Naive thymus-derived CD8-positive, alpha-beta T cell (primary cell): ENCODE measurements around the gene ARL15. TPM values are rescaled to one million over a fixed set of nuclear protein-coding genes. Genes with fewer than 3 reads are reported as not detected.

Experiments used
- ATAC-seq, 2 donors: fragments of 150-1000 bp; cut with Tn5 transposase in 1 of 2; sonication (Bioruptor Pico), chemical (Tn5 transposase) in 1 of 2; 1 replicate in 1 of 2; 2 replicates in 1 of 2; pipeline ENCODE4 v1.10.0; 2021; ENCODE audit warnings: mild to moderate bottlenecking in 2 of 2, moderate library complexity in 2 of 2
- POLR2A ChIA-PET: fragments of 350-600 bp; sonication (Branson Sonifier 250); formaldehyde crosslinking; loops from one replicate; lab custom pipeline; 2021; ENCODE audit warnings: antibody characterized with exemption; lab: Charles Lee
- DNase-seq, 10 donors: peaks; one replicate each; pipeline versions ENCODE4 v3.0.0 to v3.0.0-alpha.2; 2020 to 2022
- H3K27ac Mint-ChIP-seq, 10 donors: one replicate each; pipeline ENCODE4 v1.8.0; 2020 to 2022; ENCODE audit warnings: mild to moderate bottlenecking in 10 of 10, mixed read lengths in 10 of 10, moderate library complexity in 4 of 10, inconsistent platforms in 1 of 10
- H3K27me3 Mint-ChIP-seq, 5 donors: one replicate each; pipeline ENCODE4 v1.8.0; 2021 to 2022; ENCODE audit warnings: mixed read lengths in 5 of 5
- H3K36me3 Mint-ChIP-seq, 3 donors: one replicate each; pipeline ENCODE4 v1.8.0; 2020 to 2022; ENCODE audit warnings: mixed read lengths in 3 of 3, mild to moderate bottlenecking in 2 of 3, inconsistent platforms in 1 of 3
- H3K4me1 Mint-ChIP-seq, 4 donors: one replicate each; pipeline ENCODE4 v1.8.0; 2021 to 2022; ENCODE audit warnings: mixed read lengths in 4 of 4
- H3K4me3 Mint-ChIP-seq, 10 donors: one replicate each; pipeline ENCODE4 v1.8.0; 2020 to 2022; ENCODE audit warnings: mild to moderate bottlenecking in 10 of 10, mixed read lengths in 10 of 10, moderate library complexity in 6 of 10, inconsistent platforms in 1 of 10
- H3K9me3 Mint-ChIP-seq, 9 donors: one replicate each; pipeline ENCODE4 v1.8.0; 2020 to 2022; ENCODE audit warnings: mixed read lengths in 9 of 9, mild to moderate bottlenecking in 3 of 9, inconsistent platforms in 1 of 9, moderate library complexity in 1 of 9
- polyA plus RNA-seq, 3 donors: library from polyadenylated mRNA; unstranded; fragments of 300-500 nt; fragmentation: Illumina TruSeq; gene quantifications; one replicate each; pipeline ENCODE4 v1.2.3, GENCODE V29; 2021
- total RNA-seq, 8 experiments: library from RNA in 2 of 8; stranded (reverse) in 2 of 8; gene quantifications; one replicate each; pipeline ENCODE4 v1.2.3 and lab custom pipeline; 2021 to 2026

ARL15 gene
- total and polyA plus RNA-seq, 5 experiments from 2014 or later = 9.9 to 15.2 (median 12.4) TPM

GRCh38 chr5:54148067-54148845 is 162.1 kb downstream of the ARL15 start:
- ATAC-seq = no peak
- no peak for DNase-seq
- H3K9me3 Mint-ChIP-seq = no peaks in the 10 kb centered on the region
- peaks cover 0 to 6% (median 0%) of the 10 kb centered on the region in 4 donors for H3K4me1 Mint-ChIP-seq
- no peaks in the 10 kb centered on the region for H3K27me3 Mint-ChIP-seq
- H3K27ac Mint-ChIP-seq = no peak overlapping the region
- POLR2A ChIA-PET = no interaction called here
- no peak overlapping the region for H3K4me3 Mint-ChIP-seq
- peaks cover 0 to 36% (median 28%) of the 10 kb centered on the region in 3 donors for H3K36me3 Mint-ChIP-seq

DNA sequence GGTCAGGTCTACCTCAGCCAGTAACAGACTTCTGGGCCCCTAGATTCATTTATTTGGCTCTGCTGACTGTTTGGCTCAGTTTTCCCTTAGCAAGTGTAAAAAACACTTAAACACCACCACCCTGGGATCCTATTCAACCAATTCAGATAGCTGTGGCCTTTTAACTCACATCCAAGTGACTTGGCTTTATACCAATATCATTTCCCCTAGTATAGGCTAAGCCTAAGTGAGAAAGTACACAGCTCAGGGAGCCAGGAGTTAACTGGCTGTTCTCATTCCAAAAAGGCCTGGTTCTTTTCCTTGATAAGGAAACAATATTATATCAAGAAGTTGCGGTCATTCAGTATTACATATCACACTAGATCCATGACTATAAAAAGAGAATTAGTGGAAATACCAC is 163.5 kb downstream of the ARL15 start:
- POLR2A ChIA-PET = no interaction called here
- no peak overlapping the region for H3K27ac Mint-ChIP-seq
- DNase-seq (no peak), ATAC-seq (no peak)
- no peak overlapping the region for H3K4me3 Mint-ChIP-seq
- H3K36me3 Mint-ChIP-seq = peaks cover 6 to 36% (median 31%) of the 10 kb centered on the region in 3 donors
- peaks cover 0 to 6% (median 0%) of the 10 kb centered on the region in 4 donors for H3K4me1 Mint-ChIP-seq
- H3K27me3 Mint-ChIP-seq = no peaks in the 10 kb centered on the region
- no peaks in the 10 kb centered on the region for H3K9me3 Mint-ChIP-seq

DNA sequence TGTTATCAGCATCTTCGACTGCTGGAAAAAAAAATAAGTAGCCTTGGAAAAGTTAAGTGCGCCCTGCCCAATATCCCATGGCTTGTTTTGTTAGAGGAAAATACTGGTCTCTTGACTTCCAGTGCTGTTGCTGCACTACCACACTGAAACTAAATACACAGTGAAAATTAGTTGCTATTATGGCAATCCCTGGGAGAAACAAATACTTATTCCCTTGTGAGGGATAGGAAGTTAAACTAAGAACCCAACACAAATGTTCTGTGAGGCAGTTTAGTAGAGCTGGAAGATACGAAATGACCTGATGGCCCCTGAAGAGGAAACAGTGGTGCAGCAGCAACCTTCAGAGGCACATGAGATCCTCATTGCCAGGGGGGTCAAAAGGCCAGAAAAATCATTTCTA is 164.0 kb downstream of the ARL15 start:
- POLR2A ChIA-PET = no interaction called here
- peaks cover 0 to 5% (median 0%) of the 10 kb centered on the region in 4 donors for H3K4me1 Mint-ChIP-seq
- H3K9me3 Mint-ChIP-seq = no peaks in the 10 kb centered on the region
- no peaks in the 10 kb centered on the region for H3K27me3 Mint-ChIP-seq
- peaks cover 8 to 32% (median 31%) of the 10 kb centered on the region in 3 donors for H3K36me3 Mint-ChIP-seq
- no peak overlapping the region for H3K4me3 Mint-ChIP-seq
- no peak overlapping the region for H3K27ac Mint-ChIP-seq
- ATAC-seq (no peak), DNase-seq (no peak)

DNA sequence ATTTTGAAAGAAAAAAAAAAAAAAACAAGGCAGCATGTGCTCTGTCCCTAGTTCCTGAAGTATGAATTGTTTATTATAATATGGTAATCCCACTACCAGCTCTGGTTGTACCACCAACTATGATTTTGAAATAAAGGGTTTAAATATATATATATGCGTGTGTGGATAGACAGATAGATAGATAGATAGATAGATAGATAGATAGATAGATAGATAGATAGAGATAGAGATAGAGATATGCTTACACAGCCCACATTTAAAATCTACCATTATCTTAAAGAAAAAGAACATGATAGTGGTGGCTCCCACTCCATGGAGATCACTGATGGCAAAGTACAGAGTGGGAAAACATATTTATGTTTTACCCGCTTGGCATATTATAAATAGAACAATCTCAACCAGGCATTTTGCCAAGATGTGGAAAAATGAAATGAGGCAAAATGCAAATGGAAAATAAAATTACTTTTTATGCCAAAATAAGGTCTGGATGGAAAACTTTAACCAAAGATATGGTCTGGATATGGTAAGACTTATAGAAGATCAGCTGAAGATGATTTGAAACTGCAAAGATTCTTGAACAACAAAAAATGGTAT is 170.0 kb downstream of the ARL15 start:
- DNase-seq (no peak), ATAC-seq (no peak)
- Mint-ChIP-seq H3K27ac (no peak overlapping the region), H3K36me3 (peaks cover 12 to 25% (median 16%) of the 10 kb centered on the region in 3 donors), H3K9me3 (no peaks in the 10 kb centered on the region), H3K4me3 (no peak overlapping the region), H3K4me1 (peaks cover 0 to 2% (median under 1%) of the 10 kb centered on the region in 4 donors), H3K27me3 (no peaks in the 10 kb centered on the region)
- POLR2A ChIA-PET = no interaction called here

DNA sequence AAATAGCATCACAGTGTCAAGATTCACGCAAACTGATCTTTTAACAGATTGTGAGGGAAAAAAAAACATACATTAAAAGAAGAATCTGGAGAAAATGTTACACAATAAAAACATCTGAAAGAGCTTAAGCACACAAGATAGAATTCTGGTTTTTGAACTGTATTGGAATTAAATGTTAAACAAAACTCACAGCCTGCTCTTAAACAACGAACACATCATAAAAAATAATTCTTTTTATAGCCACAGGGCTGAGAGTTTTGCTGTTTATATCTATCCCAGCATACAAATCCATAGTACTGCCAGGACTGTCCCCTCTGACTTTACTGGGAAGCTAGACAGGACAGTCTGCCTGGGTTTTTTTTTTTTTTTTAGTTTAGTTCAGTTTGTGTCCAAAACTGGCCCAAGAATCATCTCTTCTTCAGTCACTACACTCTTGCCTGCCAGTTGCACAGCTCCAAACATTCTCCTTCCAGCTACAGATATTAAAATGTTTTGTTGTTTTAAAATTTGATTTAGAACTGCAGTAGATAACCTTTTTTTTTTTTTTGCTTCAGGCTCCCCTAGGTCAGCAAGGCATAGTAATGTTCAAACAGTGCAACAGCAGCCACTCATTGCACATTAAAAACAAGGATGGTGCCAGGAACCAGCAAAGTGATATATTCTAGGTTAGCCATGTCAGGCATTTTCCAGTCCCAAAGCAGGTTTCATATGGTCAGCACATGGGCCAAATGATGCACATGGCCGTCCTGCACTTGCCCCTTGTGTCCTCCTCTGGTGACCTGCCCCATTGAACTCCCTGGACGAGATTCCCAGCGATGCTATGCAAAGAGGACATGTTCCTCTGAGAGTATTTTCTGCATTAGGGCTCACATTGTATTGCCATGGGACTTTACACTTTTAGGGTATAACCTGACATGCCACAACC is 173.6 kb downstream of the ARL15 start:
- ATAC-seq (no peak), DNase-seq (no peak)
- H3K36me3 Mint-ChIP-seq = peaks cover 4 to 22% (median 12%) of the 10 kb centered on the region in 3 donors
- POLR2A ChIA-PET = no interaction called here
- peaks cover 0 to 9% (median 0%) of the 10 kb centered on the region in 9 donors for H3K9me3 Mint-ChIP-seq
- H3K27me3 Mint-ChIP-seq = no peaks in the 10 kb centered on the region
- peak overlapping the region in 1 of 10 donors; percentile 64 for H3K27ac Mint-ChIP-seq
- H3K4me1 Mint-ChIP-seq = peaks cover 0 to 5% (median 2%) of the 10 kb centered on the region in 4 donors
- H3K4me3 Mint-ChIP-seq = no peak overlapping the region

DNA sequence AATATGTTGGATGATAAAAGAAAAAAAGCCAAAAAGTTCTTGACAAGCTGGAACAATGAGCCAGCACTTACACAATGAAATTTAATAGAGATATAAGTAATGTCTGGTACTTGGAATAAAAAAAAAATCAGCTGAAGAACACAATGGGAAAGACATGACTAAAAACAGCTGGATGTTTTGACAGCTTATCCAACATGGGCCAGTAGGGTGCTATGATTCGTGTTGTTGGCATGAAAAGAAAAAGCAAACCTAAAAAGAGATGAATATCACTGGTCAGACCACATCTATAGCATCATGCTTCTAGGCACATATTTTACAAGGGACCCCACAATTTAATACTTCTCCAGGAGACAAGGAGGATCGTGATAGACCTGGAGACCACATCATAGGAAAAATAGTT is 175.3 kb downstream of the ARL15 start:
- Mint-ChIP-seq H3K27me3 (no peaks in the 10 kb centered on the region), H3K36me3 (peaks cover 4 to 30% (median 12%) of the 10 kb centered on the region in 3 donors), H3K4me3 (no peak overlapping the region), H3K27ac (peak overlapping the region in 1 of 10 donors; percentile 16), H3K4me1 (peaks cover 0 to 5% (median 2%) of the 10 kb centered on the region in 4 donors), H3K9me3 (peaks cover 0 to 9% (median 0%) of the 10 kb centered on the region in 9 donors)
- ATAC-seq (no peak), DNase-seq (no peak)
- POLR2A ChIA-PET = no interaction called here

DNA sequence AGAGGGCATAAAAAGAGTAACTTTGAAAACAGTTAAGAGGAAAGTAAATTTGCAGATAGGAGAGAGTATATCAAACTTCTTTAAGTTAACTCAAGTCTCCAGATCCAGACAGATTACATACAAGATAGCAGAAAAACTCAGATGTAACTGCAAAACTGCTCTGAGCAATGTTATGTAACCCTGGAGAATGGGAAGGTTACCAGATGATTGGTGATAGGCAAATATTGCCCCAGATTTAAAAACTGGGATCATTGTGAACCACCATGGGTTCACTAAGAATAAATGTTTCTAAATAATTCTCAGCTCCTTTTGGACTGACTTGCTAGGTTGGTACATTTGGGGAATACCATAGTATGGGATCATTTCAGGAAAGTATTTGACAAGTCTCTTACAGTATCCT is 176.5 kb downstream of the ARL15 start:
- peaks cover 0 to 5% (median 2%) of the 10 kb centered on the region in 4 donors for H3K4me1 Mint-ChIP-seq
- ATAC-seq (no peak), DNase-seq (no peak)
- no peak overlapping the region for H3K27ac Mint-ChIP-seq
- H3K36me3 Mint-ChIP-seq = peaks cover 5 to 29% (median 8%) of the 10 kb centered on the region in 3 donors
- POLR2A ChIA-PET = no interaction called here
- H3K4me3 Mint-ChIP-seq = no peak overlapping the region
- no peaks in the 10 kb centered on the region for H3K27me3 Mint-ChIP-seq
- peaks cover 0 to 12% (median 4%) of the 10 kb centered on the region in 9 donors for H3K9me3 Mint-ChIP-seq

GRCh38 chr5:54120473-54120872 is 189.9 kb downstream of the ARL15 start:
- POLR2A ChIA-PET = no interaction called here
- Mint-ChIP-seq H3K27me3 (no peaks in the 10 kb centered on the region), H3K27ac (no peak overlapping the region), H3K36me3 (peaks cover 0 to 10% (median 3%) of the 10 kb centered on the region in 3 donors), H3K4me1 (peaks cover 0 to 12% (median 3%) of the 10 kb centered on the region in 4 donors), H3K9me3 (peaks cover 0 to 14% (median 0%) of the 10 kb centered on the region in 9 donors), H3K4me3 (no peak overlapping the region)
- DNase-seq (no peak), ATAC-seq (no peak)

- ATAC-seq (no peak), DNase-seq (no peak)
- Mint-ChIP-seq H3K27me3 (no peaks in the 10 kb centered on the region), H3K36me3 (peaks cover 5 to 14% (median 12%) of the 10 kb centered on the region in 3 donors), H3K4me1 (peaks cover 2 to 7% (median 3%) of the 10 kb centered on the region in 4 donors), H3K4me3 (no peak overlapping the region), H3K9me3 (peaks cover 0 to 14% (median 0%) of the 10 kb centered on the region in 9 donors), H3K27ac (no peak overlapping the region)
- POLR2A ChIA-PET = no interaction called here
Measured at GRCh38 chr5:54117957-54118356, 192.4 kb downstream of the ARL15 start.

DNA sequence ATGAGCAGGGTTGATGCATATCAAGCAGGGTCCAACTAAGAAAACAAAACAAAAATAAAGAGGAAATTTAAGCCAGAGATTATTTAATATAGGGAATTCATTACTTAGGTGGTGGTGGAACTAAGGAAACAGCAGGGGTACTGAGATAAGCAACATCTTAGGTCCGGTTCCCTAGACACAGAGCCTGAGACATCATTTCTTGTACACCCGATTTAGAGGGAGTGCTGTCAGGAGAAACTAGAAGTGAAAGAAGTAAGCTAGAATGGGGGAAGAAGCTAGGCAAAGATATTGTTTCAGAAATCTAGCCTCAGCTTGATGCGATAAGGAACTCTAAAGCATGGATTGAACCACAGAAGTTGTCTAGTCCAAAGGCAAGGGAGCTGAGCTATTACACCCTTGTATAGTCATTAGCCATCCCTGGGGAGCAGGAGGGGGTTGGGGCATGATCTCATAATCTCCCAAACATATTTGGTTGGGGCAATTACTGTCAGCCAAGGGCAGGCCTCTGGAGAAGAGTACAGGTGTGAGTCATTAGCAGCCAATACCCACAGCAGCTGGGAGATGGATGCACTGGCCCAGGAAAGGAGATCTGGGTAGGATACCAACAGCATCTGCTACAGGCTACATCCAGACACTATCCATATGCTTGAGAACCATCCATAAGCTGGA is 194.5 kb downstream of the ARL15 start:
- POLR2A ChIA-PET = no interaction called here
- ATAC-seq (no peak), DNase-seq (no peak)
- Mint-ChIP-seq H3K4me3 (no peak overlapping the region), H3K27ac (peak overlapping the region in 3 of 10 donors; percentile 22 to 51 (median 24)), H3K27me3 (no peaks in the 10 kb centered on the region), H3K9me3 (peaks cover 0 to 14% (median 0%) of the 10 kb centered on the region in 9 donors), H3K4me1 (peaks cover 0 to 7% (median 2%) of the 10 kb centered on the region in 4 donors), H3K36me3 (peaks cover 10 to 22% (median 17%) of the 10 kb centered on the region in 3 donors)

- ATAC-seq (no peak), DNase-seq (no peak)
- Mint-ChIP-seq H3K27me3 (no peaks in the 10 kb centered on the region), H3K9me3 (no peaks in the 10 kb centered on the region), H3K4me3 (no peak overlapping the region), H3K4me1 (peaks cover 0 to 7% (median 1%) of the 10 kb centered on the region in 4 donors), H3K36me3 (peaks cover 10 to 22% (median 19%) of the 10 kb centered on the region in 3 donors), H3K27ac (no peak overlapping the region)
- POLR2A ChIA-PET = no interaction called here
Measured at GRCh38 chr5:54113060-54113459, 197.3 kb downstream of the ARL15 start.
